Epithelial cell of esophagus (primary cell): ENCODE results near the gene CAMLG.
"Not testable (repeated sequence)": the region's sequence is repeated elsewhere in the genome, so short reads cannot be mapped to it uniquely, and the experiment has no call there.

Experiments
- DNase-seq: peaks from one replicate; pipeline ENCODE4 v3.0.0; 2010; ENCODE audit warnings: low read depth
- H3K4me3 ChIP-seq: 2 replicates; pipeline ENCODE4 v1.5.1; 2011; ENCODE audit warnings: mild to moderate bottlenecking, low read length, control low read depth
- CTCF ChIP-seq: IDR thresholded peaks from 2 replicates; pipeline ENCODE4 v1.5.1; 2011; ENCODE audit warnings: low read depth, mild to moderate bottlenecking, low read length, control low read depth, inconsistent platforms; ENCODE audit not compliant: insufficient read depth; ENCODE audit errors: missing control alignments

The CAMLG gene

DNA sequence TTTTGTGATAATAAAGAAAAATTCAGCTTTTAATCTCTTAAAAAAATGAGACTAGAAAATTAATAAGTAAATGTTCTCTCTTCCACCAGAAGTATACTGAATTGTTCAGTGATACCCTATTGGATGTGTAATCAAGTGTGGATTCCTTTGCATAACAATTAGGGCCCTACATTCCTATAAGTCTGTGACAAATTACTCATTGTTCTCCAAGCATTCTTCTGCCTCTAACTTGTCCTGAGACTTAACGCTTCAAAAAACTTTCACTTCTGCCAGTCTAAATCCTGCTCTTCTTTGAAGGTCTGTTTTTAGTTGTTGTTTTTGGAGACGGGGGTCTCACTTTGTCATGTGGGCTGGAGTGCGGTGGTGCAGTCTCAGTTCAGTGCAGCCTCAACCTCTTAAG is 11.1 kb downstream of the CAMLG start:
- H3K4me3 ChIP-seq, result no peak overlapping the region
- DNase-seq, result no peak
- TF ChIP-seq CTCF, result no peak

GRCh38 chr5:134758176-134758503 is 19.8 kb downstream of the CAMLG start:
- no peak for DNase-seq
- H3K4me3 ChIP-seq, result peak overlapping the region; percentile 94
- TF ChIP-seq CTCF, result no peak

DNA sequence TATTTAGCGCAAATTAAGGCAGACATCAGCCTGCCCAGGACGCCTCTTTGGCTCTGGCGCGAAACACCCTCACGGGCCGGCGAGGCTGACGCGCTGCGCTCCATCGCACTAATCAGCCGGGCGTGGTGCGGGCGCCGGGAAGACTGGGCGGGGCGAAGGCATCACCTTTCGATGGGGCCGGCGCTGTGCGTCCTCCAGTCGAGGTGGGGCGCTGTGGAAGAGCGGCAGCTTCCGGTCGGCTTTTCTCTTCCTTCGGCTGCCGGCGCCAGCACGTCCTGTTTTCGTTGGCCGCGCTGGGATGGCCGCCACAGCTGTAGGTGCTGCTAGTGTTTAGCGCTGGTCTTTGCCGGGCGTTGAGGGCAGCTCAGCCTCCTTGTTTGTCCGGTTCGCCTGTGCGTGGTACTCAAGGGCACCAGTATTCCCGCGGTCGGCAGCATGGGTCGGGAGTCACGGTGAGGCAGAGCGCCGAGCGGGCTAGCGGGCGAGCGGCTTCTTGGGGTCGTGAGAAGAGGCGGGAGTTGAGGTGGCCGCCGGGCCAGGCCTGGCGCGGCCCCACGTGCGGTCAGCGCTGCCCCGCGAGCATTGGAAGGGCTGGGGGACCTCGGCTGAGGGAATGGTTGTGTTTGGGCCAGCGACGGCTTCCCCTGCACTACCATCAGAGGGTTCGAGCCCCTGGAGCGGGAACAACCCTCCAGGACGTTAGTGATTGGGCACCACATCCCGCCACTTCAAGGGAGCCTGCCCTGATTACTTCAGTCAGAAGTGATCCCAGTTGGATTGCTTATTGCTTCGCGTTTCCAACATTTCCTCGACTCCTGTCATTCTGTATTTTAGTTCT is 20.4 kb downstream of the CAMLG start, which contains the start of gene DDX46:
DDX46 (plus strand) TSS at position 276 of the 838 bp plus-strand sequence; CDS start at position 436, 160 bp downstream.
- H3K4me3 ChIP-seq, result peak within 1 kb of the TSS; percentile 94
- peak; percentile 97 for DNase-seq
- TF ChIP-seq CTCF, result peak; percentile 71

GRCh38 chr5:134767528-134768291 is 29.4 kb downstream of the CAMLG start:
- H3K4me3 ChIP-seq, DNase-seq: not testable (repeated sequence)

DNA sequence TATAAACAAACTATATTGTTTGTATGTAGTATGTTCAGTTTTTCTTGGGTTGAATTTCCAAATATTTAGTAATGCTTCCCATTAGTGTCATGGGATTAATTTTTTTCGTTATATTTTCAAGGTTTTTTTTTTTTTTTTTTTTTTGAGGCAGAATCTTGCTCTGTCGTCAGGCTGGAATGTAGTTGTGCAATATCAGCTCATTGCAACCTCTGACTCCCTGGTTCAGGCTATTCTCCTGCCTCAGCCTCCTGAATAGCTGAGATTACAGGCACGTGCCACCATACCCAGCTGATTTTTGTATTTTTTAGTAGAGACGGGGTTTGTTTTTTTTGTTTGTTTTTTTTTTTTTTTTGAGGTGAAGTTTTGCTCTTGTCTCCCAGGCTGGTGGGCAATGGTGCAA is 30.9 kb downstream of the CAMLG start:
- no peak for TF ChIP-seq CTCF
- peak; percentile 34 for DNase-seq
- H3K4me3 ChIP-seq, result no peak overlapping the region

- no peak for TF ChIP-seq CTCF
- no peak overlapping the region for H3K4me3 ChIP-seq
- no peak for DNase-seq
Observed at GRCh38 chr5:134772461-134773125, 34.2 kb downstream of the CAMLG start.

DNA sequence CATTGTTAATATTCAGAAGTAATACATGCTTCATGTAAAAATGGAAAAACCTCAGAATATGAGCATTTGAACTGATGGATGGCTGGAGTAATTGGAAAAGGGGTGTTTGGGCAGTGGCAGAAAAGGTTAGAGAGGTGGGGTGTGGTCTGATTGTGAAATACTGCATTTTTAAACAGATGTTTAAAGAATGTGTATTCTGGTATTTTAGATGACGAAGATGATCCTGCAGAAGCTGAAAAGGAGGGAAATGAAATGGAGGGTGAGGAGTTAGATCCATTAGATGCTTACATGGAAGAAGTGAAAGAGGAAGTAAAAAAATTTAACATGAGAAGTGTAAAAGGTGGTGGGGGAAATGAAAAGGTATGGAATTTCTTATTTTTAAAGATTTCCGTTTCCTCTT is 39.0 kb downstream of the CAMLG start:
- TF ChIP-seq CTCF, result no peak
- DNase-seq, result no peak
- no peak overlapping the region for H3K4me3 ChIP-seq
